Stimulated activated naive CD8-positive, alpha-beta T cell treated with anti-CD3 and anti-CD28 coated beads, Interleukin-15, amount 100 ng/mL, for 72 hours (primary cell): ENCODE results near the gene ANKRD60.

Experiments used
- ATAC-seq: fragments of 150-1000 bp; cut with Tn5 transposase; 2 replicates; pipeline ENCODE4 v1.10.0; 2021; ENCODE audit warnings: mild to moderate bottlenecking, moderate library complexity
- DNase-seq, 2 donors: peaks; one replicate each; pipeline ENCODE4 v3.0.0; 2021 to 2022
- H3K27ac Mint-ChIP-seq, 2 donors: one replicate each; pipeline ENCODE4 v1.8.0; 2022; ENCODE audit warnings: mild to moderate bottlenecking in 2 of 2, mixed read lengths in 2 of 2, moderate library complexity in 2 of 2
- H3K27me3 Mint-ChIP-seq: one replicate; pipeline ENCODE4 v1.8.0; 2022; ENCODE audit warnings: mixed read lengths
- H3K4me1 Mint-ChIP-seq: one replicate; pipeline ENCODE4 v1.8.0; 2022; ENCODE audit warnings: mild to moderate bottlenecking, mixed read lengths
- H3K4me3 Mint-ChIP-seq, 2 donors: one replicate each; pipeline ENCODE4 v1.8.0; 2022; ENCODE audit warnings: mild to moderate bottlenecking in 2 of 2, mixed read lengths in 2 of 2, moderate library complexity in 1 of 2
- H3K9me3 Mint-ChIP-seq, 2 donors: one replicate each; pipeline ENCODE4 v1.8.0; 2022; ENCODE audit warnings: mixed read lengths in 2 of 2

The ANKRD60 gene

GRCh38 chr20:58195047-58195446, 33.4 kb downstream of the ANKRD60 start:
- H3K4me3 Mint-ChIP-seq: no peak overlapping the region
- no peaks in the 10 kb centered on the region for H3K4me1 Mint-ChIP-seq
- peaks cover 19% of the 10 kb centered on the region for H3K27me3 Mint-ChIP-seq
- no peak overlapping the region for H3K27ac Mint-ChIP-seq
- no peak for DNase-seq
- peaks cover 10 to 13% of the 10 kb centered on the region in 2 donors for H3K9me3 Mint-ChIP-seq
- no peak for ATAC-seq

GRCh38 chr20:58194175-58194791, 34.2 kb downstream of the ANKRD60 start:
- peaks cover 19% of the 10 kb centered on the region for H3K27me3 Mint-ChIP-seq
- DNase-seq: no peak
- no peak overlapping the region for H3K27ac Mint-ChIP-seq
- ATAC-seq: no peak
- H3K4me3 Mint-ChIP-seq: no peak overlapping the region
- H3K9me3 Mint-ChIP-seq: peaks cover 10 to 13% of the 10 kb centered on the region in 2 donors
- no peaks in the 10 kb centered on the region for H3K4me1 Mint-ChIP-seq

- no peaks in the 10 kb centered on the region for H3K4me1 Mint-ChIP-seq
- peaks cover 19% of the 10 kb centered on the region for H3K27me3 Mint-ChIP-seq
- peak; percentile 32 to 38 for DNase-seq
- peaks cover 10 to 13% of the 10 kb centered on the region in 2 donors for H3K9me3 Mint-ChIP-seq
- no peak overlapping the region for H3K27ac Mint-ChIP-seq
- H3K4me3 Mint-ChIP-seq: no peak overlapping the region
- no peak for ATAC-seq
Observed at GRCh38 chr20:58192567-58192966, 35.9 kb downstream of the ANKRD60 start.

DNA sequence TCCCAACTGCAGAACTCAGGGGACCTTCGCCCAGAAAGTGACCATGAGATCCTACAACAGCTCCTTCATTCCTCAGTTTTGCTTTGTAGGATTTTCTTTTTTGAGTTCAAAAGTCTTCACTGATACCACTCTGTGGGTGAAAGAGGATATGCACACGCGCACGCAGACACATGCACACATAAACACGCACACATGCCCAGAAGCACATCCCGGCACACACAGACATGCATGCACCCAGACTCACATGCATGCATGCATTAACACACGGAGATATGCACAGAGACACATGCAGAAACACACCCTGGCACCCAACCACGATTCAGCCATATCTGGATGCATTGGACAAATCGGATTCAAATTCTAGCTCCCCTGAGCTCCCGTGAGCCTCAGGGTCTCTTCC, 36.4 kb downstream of the ANKRD60 start:
- H3K27me3 Mint-ChIP-seq: peaks cover 19% of the 10 kb centered on the region
- H3K9me3 Mint-ChIP-seq: peaks cover 9 to 11% of the 10 kb centered on the region in 2 donors
- H3K4me1 Mint-ChIP-seq: no peaks in the 10 kb centered on the region
- H3K27ac Mint-ChIP-seq: no peak overlapping the region
- H3K4me3 Mint-ChIP-seq: no peak overlapping the region
- DNase-seq (no peak), ATAC-seq (no peak)

DNA sequence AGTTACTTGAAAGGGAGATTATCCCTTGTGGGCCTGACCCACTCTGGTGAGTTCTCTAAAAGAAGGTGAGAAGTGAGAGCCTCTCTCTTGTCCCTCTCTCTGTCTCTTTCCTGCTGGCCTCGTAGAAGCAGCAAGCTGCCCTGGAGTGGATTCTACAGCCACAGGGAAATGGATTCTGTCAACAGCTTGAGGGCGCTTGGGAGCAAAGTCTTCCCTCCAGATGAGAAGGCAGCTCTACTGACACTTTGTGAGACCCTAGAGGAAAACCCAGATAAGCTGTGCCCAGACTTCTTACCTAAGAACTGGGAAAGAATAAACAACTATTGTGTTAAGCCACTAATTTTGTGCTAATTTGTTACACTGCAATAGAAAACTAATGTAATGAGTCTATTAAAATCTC, 39.9 kb downstream of the ANKRD60 start:
- no peaks in the 10 kb centered on the region for H3K4me1 Mint-ChIP-seq
- H3K27ac Mint-ChIP-seq: no peak overlapping the region
- H3K27me3 Mint-ChIP-seq: peaks cover 29% of the 10 kb centered on the region
- peaks cover 0 to 19% of the 10 kb centered on the region in 2 donors for H3K9me3 Mint-ChIP-seq
- no peak overlapping the region for H3K4me3 Mint-ChIP-seq
- ATAC-seq (no peak), DNase-seq (no peak)

DNA sequence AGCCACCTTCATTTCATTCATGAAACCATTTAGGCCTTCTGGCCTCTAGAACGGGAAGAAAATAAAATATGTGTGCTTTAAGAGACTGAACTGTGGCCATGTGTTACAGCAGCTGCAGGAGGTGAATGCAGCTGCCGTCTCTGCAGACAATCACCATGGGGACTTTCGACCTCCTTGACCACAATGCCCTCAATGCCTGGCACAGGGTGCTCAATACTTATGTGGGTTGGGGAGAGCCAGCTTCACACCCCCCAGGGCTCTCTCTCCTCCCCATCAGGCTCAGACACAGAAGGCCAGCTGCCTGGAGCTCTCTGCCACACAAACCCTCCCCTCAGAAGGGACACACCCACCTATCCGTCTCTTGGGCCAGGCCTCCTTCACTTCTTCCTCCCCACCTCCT, 43.5 kb downstream of the ANKRD60 start:
- Mint-ChIP-seq H3K9me3 (peaks cover 0 to 22% of the 10 kb centered on the region in 2 donors), H3K4me1 (peaks cover 1% of the 10 kb centered on the region), H3K27me3 (peaks cover 33% of the 10 kb centered on the region), H3K4me3 (no peak overlapping the region), H3K27ac (no peak overlapping the region)
- DNase-seq (no peak), ATAC-seq (no peak)

GRCh38 chr20:58184063-58184462, 44.4 kb downstream of the ANKRD60 start:
- Mint-ChIP-seq H3K27me3 (peaks cover 42% of the 10 kb centered on the region), H3K4me1 (peaks cover 11% of the 10 kb centered on the region), H3K9me3 (peaks cover 0 to 22% of the 10 kb centered on the region in 2 donors), H3K4me3 (no peak overlapping the region), H3K27ac (no peak overlapping the region)
- DNase-seq (no peak), ATAC-seq (no peak)

- Mint-ChIP-seq H3K27me3 (peaks cover 56% of the 10 kb centered on the region), H3K9me3 (peaks cover 0 to 22% of the 10 kb centered on the region in 2 donors), H3K4me3 (no peak overlapping the region), H3K27ac (no peak overlapping the region), H3K4me1 (peaks cover 12% of the 10 kb centered on the region)
- ATAC-seq (no peak), DNase-seq (no peak)
Observed at GRCh38 chr20:58182521-58183140, 45.8 kb downstream of the ANKRD60 start.

DNA sequence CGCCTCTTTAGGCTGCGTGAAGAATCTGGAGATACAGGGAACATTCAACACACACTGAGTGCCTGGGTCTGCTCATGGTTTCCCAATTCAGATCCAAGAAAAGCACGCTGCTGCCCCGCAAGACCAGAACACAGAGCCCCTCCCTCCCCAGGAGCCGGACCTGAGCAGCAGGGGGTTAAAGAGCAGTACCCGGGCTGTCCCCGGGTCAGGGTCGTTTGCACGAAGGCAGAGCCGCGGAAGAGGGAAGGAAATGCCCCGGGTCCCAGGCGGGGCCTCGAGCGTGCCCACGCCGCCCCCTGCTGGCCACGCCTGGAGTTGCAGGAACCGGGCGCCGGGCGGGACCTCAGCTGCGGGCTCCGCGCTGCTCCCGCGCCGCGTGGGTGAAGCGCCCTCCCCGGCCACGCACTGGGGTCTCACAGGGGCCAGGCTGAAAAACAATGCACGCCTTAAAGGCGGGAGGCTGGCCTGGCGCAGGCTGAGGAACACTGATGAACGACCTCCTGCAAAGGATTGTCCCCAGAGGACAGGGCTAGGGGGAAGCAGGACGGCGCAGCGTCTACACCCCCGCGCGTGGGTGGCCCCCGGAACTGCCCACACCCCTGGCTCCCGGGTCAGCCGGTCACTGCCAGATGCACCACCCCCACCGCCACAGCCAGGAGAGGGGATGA, 48.9 kb downstream of the ANKRD60 start:
- Mint-ChIP-seq H3K27ac (no peak overlapping the region), H3K9me3 (peaks cover 0 to 12% of the 10 kb centered on the region in 2 donors), H3K27me3 (peaks cover 48% of the 10 kb centered on the region), H3K4me3 (peak overlapping the region; percentile 43 to 76), H3K4me1 (peaks cover 23% of the 10 kb centered on the region)
- ATAC-seq (peak; percentile 85), DNase-seq (peak; percentile 65 to 77)

DNA sequence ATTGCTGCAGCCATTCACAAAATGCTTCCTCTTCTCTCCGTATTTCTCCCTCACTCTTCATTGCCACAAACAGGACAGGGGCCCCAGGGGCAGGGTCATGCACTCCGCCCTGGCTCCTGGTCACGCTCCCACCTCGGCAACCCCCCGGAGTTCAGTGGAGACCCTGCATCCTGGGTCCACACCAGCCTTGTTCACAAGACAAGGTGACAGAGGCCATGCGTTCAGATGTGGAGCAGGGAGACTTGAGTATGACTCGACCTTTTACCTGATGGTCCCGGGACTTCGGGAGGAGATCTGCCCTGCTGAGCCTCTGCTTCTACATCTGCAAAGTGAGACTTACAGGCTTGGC, 49.4 kb downstream of the ANKRD60 start:
- Mint-ChIP-seq H3K27me3 (peaks cover 48% of the 10 kb centered on the region), H3K4me1 (peaks cover 28% of the 10 kb centered on the region), H3K27ac (no peak overlapping the region), H3K4me3 (peak overlapping the region; percentile 43 to 76), H3K9me3 (peaks cover 0 to 8% of the 10 kb centered on the region in 2 donors)
- DNase-seq (no peak), ATAC-seq (no peak)

- peaks cover 48% of the 10 kb centered on the region for H3K27me3 Mint-ChIP-seq
- no peaks in the 10 kb centered on the region for H3K9me3 Mint-ChIP-seq
- H3K27ac Mint-ChIP-seq: no peak overlapping the region
- ATAC-seq (no peak), DNase-seq (no peak)
- H3K4me1 Mint-ChIP-seq: peaks cover 32% of the 10 kb centered on the region
- H3K4me3 Mint-ChIP-seq: no peak overlapping the region
Observed at GRCh38 chr20:58177799-58178198, 50.7 kb downstream of the ANKRD60 start.

GRCh38 chr20:58175836-58176235, 52.6 kb downstream of the ANKRD60 start:
- DNase-seq (no peak), ATAC-seq (no peak)
- Mint-ChIP-seq H3K4me1 (peaks cover 32% of the 10 kb centered on the region), H3K27me3 (peaks cover 28% of the 10 kb centered on the region), H3K9me3 (no peaks in the 10 kb centered on the region), H3K4me3 (no peak overlapping the region), H3K27ac (no peak overlapping the region)

DNA sequence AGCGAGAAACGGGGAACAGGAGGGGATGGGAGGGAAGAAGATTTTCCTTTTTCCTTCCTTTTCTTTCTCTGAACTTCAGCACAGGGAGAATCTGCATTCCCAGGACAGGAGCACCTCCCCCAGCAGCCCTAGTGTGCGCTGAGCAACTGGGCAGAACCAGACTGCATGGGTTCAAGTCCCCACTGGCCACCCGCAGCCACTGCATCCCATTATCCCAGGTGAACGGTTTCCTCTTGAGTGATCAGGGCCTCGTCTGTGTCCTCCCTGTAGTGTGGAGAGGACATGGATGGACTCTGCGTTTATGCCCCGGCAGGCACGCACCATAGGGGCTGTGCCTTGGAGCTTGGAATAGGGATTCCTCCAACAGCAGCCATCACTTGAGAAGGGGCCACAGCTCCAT, 53.0 kb downstream of the ANKRD60 start:
- H3K27me3 Mint-ChIP-seq: peaks cover 28% of the 10 kb centered on the region
- ATAC-seq: no peak
- H3K4me1 Mint-ChIP-seq: peaks cover 32% of the 10 kb centered on the region
- peak overlapping the region in 1 of 2 donors; percentile 4 for H3K27ac Mint-ChIP-seq
- no peak overlapping the region for H3K4me3 Mint-ChIP-seq
- DNase-seq: no peak
- H3K9me3 Mint-ChIP-seq: no peaks in the 10 kb centered on the region

GRCh38 chr20:58174708-58175280, 53.7 kb downstream of the ANKRD60 start:
- DNase-seq (no peak), ATAC-seq (no peak)
- peak overlapping the region in 1 of 2 donors; percentile 4 for H3K27ac Mint-ChIP-seq
- H3K4me1 Mint-ChIP-seq: peaks cover 29% of the 10 kb centered on the region
- H3K27me3 Mint-ChIP-seq: peaks cover 24% of the 10 kb centered on the region
- H3K9me3 Mint-ChIP-seq: no peaks in the 10 kb centered on the region
- H3K4me3 Mint-ChIP-seq: no peak overlapping the region

GRCh38 chr20:58173930-58174707, 54.3 kb downstream of the ANKRD60 start:
- no peak for ATAC-seq
- Mint-ChIP-seq H3K27me3 (peaks cover 17% of the 10 kb centered on the region), H3K4me1 (peaks cover 22% of the 10 kb centered on the region), H3K4me3 (no peak overlapping the region), H3K27ac (no peak overlapping the region), H3K9me3 (no peaks in the 10 kb centered on the region)
- no peak for DNase-seq
